HepG2 (cell line): ENCODE data around the gene AMIGO2.
"Not testable (repeated sequence)": the region's sequence is repeated elsewhere in the genome, so short reads cannot be mapped to it uniquely, and the experiment has no call there.

Experiments used
- BRCA1 ChIP-seq: sonication (generic); formaldehyde crosslinking; IDR thresholded peaks from 2 replicates; pipeline ENCODE4 v1.4.0; 2020; ENCODE audit warnings: missing genetic modification reagents
- CBFB ChIP-seq: sonication (generic); formaldehyde crosslinking; IDR thresholded peaks from 2 replicates; pipeline ENCODE4 v1.4.0; 2020; ENCODE audit warnings: missing genetic modification reagents
- CC2D1A ChIP-seq: sonication (generic); formaldehyde crosslinking; IDR thresholded peaks from 2 replicates; pipeline ENCODE4 v1.8.1; 2023; ENCODE audit warnings: mild to moderate bottlenecking, missing genetic modification reagents
- CEBPB ChIP-seq: IDR thresholded peaks from 2 replicates; pipeline ENCODE4 v1.6.1; 2011; ENCODE audit warnings: low read depth, low read length, improper control_type of control experiment, borderline replicate concordance
- CTCF ChIP-seq: sonication (generic); formaldehyde crosslinking; IDR thresholded peaks from 2 replicates; pipeline ENCODE4 v1.5.0; 2020; ENCODE audit warnings: mild to moderate bottlenecking, missing genetic modification reagents, moderate library complexity
- KLF6 ChIP-seq: IDR thresholded peaks from 2 replicates; pipeline ENCODE4 v1.8.0; 2016; ENCODE audit warnings: missing biosample characterization, missing genetic modification reagents
- NR2C2 ChIP-seq: sonication (generic); formaldehyde crosslinking; IDR thresholded peaks from 2 replicates; pipeline ENCODE4 v1.4.0; 2020; ENCODE audit warnings: missing genetic modification reagents, mild to moderate bottlenecking, moderate library complexity, borderline replicate concordance
- POLR2A ChIP-seq, 2 experiments: IDR thresholded peaks; 2 replicates each; pipeline ENCODE4 v1.6.1; 2011; ENCODE audit warnings: low read depth in 2 of 2, low read length in 2 of 2, mild to moderate bottlenecking in 1 of 2, moderate library complexity in 1 of 2; ENCODE audit not compliant: insufficient read depth in 1 of 2
- ZNF704 ChIP-seq: sonication (generic); formaldehyde crosslinking; IDR thresholded peaks from 2 replicates; pipeline ENCODE4 v1.8.1; 2023; ENCODE audit warnings: mild to moderate bottlenecking, inconsistent platforms, moderate library complexity, missing genetic modification reagents, borderline replicate concordance
- ZNF790 ChIP-seq: sonication (generic); formaldehyde crosslinking; IDR thresholded peaks from 2 replicates; pipeline ENCODE4 v1.8.0; 2022; ENCODE audit warnings: missing genetic modification reagents, mild to moderate bottlenecking, borderline replicate concordance

DNA sequence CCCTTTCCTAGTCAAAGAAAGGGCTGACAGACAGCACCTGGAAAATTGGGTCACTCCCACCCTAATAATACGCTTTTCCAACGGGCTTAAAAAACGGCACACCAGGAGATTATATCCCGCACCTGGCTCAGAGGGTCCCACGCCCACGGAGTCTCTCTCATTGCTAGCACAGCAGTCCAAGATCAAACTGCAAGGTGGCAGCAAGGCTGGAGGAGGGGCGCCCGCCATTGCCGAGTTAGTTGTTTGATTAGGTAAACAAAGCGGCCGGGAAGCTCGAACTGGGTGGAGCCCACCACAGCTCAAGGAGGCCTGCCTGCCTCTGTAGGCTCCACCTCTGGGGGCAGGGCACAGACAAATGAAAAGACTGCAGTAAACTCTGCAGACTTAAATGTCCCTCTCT lies 22.8 kb downstream of the AMIGO2 start:
- TF ChIP-seq ZNF704 (CRISPR knock-in tag); CBFB (CRISPR knock-in tag); ZNF790; CEBPB; CTCF; BRCA1; POLR2A (IDR thresholded peaks at IDR 0.05; ENCODE audit: insufficient read depth in 1 of 2, low read depth in 2 of 2, low read length in 2 of 2); KLF6 (CRISPR knock-in tag); CC2D1A (CRISPR knock-in tag); NR2C2 (CRISPR knock-in tag): not testable (repeated sequence)
